Hindlimb muscle (tissue), 1 donor: ENCODE results near the gene TNFSF11. TPM values are rescaled to one million over a fixed set of nuclear protein-coding genes. Genes with fewer than 3 reads are reported as not detected.
"Not testable (repeated sequence)": the region's sequence is repeated elsewhere in the genome, so short reads cannot be mapped to it uniquely, and the experiment has no call there.

ENCODE experiments used
- DNase-seq: peaks from one replicate; pipeline ENCODE4 v3.0.0-alpha.2; 2013
- polyA plus RNA-seq: library from polyadenylated mRNA; unstranded; fragments of 120-200 nt; gene quantifications from one replicate; pipeline ENCODE4 v1.2.1, GENCODE V29; 2013; ENCODE audit not compliant: insufficient read length

Gene TNFSF11, protein sequence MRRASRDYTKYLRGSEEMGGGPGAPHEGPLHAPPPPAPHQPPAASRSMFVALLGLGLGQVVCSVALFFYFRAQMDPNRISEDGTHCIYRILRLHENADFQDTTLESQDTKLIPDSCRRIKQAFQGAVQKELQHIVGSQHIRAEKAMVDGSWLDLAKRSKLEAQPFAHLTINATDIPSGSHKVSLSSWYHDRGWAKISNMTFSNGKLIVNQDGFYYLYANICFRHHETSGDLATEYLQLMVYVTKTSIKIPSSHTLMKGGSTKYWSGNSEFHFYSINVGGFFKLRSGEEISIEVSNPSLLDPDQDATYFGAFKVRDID
- polyA plus RNA-seq = not detected

GRCh38 chr13:42574011-42574410 is at the start of gene TNFSF11:
Gene TNFSF11, plus strand, starts transcription at chr13:42574152. Its CDS starts 152 bp downstream, at chr13:42574304.
- DNase-seq = no peak

DNA sequence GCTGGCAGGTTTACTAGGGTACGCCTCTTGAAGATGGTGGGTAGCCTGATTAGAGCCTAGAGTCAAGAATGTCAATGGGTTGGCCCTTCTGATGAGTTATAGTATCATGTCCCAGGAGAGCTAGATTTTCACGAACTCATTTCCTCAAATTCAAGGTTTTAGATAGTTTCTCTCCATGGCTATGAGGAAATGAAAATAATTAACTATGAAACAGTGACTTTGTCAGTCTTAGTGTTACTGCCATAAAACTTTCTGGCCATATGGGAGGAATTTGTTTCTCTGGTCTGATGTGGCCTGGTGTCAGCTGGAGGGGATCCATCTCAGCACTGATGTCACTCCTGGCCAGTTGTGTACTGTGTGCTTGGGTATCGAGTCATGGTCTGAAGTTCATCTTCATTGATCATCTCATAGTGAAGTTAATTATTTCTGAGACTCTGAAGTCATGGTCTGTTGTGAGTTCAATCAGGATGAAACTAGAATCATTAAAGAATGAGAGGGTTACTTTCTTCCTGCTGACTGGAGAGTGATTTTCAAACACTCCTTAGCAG is 49.4 kb upstream of the TNFSF11 start:
- no peak for DNase-seq

GRCh38 chr13:42525035-42525504 is 48.9 kb upstream of the TNFSF11 start:
- no peak for DNase-seq

DNA sequence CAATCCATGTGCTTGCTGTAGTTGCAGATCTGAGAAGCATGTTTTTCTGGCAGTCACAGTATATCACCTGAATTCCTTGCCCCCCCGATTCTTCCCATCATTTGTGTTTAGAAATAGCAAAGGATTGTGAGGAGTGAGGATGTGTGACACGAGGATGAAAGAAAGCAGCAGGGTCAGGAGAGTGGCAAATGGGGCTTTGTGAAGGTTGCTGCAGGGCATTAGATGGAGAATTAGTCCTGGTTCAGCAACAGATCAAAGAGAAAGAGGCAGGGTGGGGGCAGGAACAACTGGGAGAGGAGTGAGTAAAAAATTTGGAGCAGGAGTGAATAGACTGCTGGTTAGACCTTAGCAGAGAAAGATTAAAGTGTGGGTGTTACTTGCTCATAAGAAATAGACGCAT is 47.7 kb upstream of the TNFSF11 start:
- no peak for DNase-seq

DNA sequence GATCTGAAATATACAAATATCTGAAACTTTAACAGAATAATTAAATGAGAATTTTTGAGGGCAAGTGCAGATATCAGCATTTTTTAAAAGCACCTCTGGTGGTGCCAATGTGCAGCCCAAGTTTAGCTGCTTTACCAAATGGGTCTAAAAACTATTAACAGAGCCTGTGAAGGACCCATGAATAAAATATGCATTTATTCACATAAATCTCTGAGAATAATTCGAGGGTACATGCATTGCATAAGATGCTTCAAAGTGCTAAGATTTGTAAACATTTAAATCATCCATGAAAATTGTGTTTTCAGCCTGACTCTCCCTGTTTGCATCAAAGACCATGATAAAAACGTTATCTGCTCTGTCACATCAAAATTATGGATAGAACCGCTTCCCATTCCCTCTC is 47.1 kb upstream of the TNFSF11 start:
- DNase-seq = no peak

DNA sequence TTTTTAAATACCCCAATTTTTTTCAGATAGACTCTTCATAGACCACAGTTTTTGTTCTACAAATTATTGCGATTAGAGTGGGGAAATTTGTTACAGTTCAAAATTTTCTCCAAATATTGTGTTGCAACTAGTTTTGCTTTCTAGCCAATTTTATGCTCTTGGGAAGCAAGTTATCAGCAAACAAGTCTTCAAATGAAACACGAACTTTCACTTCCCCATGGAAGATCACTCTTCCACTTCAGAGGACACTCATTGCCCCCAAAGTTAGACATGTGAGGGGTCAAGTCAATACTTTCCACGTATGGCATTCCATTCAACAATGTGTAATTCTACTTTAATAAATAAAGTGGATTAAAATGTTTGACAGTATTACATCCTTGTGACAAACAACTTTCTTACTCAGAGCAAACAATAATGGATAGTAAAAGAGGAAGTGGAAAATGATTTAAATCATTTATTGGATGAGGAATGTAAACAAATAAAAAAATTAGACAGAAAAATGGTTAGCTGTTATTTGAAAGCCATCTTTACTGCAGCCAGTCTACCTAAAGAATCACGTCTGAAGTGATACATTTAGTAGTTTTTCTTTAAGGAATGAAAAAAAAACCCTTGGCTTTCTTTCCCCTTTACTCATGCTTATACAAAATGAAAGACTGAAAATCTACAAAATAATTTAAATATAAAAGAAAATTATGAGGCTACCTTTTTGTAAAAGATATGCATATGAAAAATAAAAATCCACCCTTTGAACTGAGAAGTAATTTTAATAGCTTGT is 41.2 kb upstream of the TNFSF11 start:
- no peak for DNase-seq

DNA sequence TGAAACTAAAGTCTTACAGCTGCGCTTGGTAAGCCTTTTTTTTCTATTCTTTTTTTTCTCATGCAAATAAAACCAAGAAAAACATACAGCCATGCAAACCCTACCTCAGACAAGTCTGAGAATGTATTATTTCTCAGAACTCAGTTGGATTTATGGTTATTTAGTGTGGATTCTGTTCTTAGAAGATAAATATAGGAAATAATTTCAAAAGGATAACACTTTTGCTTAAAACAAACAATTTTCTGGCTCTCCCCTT is 40.7 kb upstream of the TNFSF11 start:
- DNase-seq = no peak

- no peak for DNase-seq
Observed at GRCh38 chr13:42534785-42535184, 39.2 kb upstream of the TNFSF11 start.

GRCh38 chr13:42538996-42539395 is 35.0 kb upstream of the TNFSF11 start:
- DNase-seq = no peak

DNA sequence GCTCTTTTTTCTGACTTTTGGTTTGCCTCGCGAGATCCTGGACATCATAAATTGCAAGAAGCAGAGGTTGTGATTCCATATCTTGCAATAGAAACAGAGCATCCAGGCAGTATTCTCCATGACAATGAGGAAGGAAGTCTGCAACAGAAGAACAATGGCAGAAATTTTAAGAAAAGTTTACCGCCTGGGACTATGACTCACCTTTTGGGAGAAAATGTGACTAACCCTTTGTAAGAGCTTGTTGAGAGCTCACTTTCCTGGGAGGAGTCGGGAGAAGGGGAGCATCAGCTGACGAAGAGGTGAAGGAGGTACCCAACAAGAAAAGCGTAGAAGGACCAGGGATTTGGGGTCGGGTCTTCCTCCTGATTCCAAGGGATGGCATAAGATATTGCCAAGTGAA is 34.3 kb upstream of the TNFSF11 start:
- no peak for DNase-seq

GRCh38 chr13:42543215-42543797 is 30.6 kb upstream of the TNFSF11 start:
- no peak for DNase-seq

DNA sequence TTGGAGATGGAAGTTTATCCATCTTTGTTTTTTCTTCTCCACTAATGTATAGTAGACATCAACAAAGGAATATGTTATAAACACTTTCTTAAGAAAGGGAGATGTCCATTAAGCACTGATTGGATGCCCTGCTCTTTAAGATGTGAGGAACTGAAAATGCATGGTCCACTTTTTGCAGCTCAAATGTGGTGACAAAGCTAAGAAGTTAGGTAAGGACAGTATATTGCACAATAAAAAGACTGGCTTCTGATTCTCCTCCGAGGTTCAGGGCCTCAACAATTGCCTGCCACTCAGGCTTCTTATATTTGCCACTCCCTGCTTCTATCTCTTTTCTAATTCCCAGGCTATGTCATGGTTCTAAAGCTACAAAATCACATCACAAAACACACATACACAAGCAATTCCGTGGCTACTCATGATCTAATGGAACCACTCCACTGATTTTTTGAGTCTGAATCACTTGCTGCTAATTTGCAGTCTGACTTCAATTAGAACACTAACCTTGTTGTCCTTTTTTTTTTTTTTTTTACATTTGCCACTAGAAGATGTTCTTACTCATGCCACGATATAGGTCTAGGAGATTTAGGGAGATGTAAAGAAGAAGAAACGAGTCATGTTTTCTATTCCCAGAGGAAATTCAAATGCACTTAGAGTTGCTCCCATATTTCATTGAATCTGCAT is 29.6 kb upstream of the TNFSF11 start:
- no peak for DNase-seq

DNA sequence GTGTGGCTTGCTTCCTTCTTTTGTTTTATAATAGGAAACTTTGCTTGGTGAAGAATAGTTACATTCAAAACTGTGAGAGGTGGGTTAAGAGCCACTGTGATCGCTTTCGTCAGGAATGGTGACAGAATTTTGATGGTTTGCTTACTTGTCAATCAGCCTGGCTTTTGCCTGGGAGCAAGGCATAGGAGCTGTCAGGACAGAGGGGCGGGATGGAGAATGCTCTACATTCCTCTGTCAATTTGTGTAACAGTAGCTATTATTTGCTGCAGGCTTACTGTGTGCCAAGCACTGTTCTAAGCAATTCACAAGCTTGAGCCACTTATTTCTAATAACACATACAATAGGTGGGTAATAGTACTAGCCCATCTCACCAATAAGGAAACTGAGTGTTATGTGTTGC is 28.1 kb upstream of the TNFSF11 start:
- DNase-seq = no peak

DNA sequence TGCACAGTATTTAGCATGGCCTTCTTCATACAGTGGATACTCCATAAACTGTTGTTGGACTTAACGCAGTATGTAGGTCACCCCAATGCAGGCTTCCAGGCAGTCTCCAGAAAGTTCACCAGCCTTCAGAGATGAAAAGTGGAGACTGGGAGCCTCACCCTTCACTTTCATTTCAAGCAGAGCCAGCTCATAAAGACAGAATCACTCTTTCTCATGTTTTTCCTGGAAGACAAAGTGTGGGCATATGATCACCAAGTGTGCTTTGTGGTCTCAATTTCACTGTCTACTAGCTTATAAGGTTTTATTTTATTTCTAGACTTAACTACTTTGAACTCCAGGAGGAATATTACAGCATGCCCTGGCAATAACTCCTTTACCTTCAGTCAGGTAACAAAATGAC is 26.3 kb upstream of the TNFSF11 start:
- no peak for DNase-seq

GRCh38 chr13:42548731-42549551 is 25.0 kb upstream of the TNFSF11 start:
- no peak for DNase-seq

DNA sequence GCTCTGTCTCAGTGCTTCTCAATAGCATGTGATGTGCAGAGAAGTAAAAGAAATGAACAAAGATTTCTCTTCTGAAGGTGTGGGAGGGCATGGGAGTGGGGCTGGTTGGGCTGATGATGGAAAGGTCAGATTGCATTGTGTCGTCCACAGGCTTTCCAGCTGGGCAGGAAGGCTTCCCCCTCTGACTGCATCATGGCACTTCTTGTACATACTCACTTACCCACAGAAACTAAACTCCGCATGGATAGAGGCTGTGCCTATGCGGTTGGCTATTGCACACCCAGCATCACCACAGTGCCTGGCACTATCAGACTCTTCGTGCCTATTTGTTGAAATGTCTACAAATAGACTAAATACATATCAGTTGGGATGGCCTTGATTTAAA is 24.4 kb upstream of the TNFSF11 start:
- DNase-seq = no peak

GRCh38 chr13:42551611-42552010 is 22.3 kb upstream of the TNFSF11 start:
- no peak for DNase-seq

GRCh38 chr13:42553098-42554046 is 20.6 kb upstream of the TNFSF11 start:
- DNase-seq = no peak

GRCh38 chr13:42559057-42559456 is 14.9 kb upstream of the TNFSF11 start:
- no peak for DNase-seq

- DNase-seq = not testable (repeated sequence)
Observed at GRCh38 chr13:42559573-42560218, 14.3 kb upstream of the TNFSF11 start.
